CD4-positive, alpha-beta T cell (primary cell): ENCODE data around the gene OAS3. TPM values are rescaled to one million over a fixed set of nuclear protein-coding genes. Genes with fewer than 3 reads are reported as not detected.

Experiments used
- ATAC-seq: fragments of 200-7000 bp; cut with Tn5 transposase; one replicate; pipeline ENCODE4 v1.10.0; 2022; ENCODE audit warnings: mild to moderate bottlenecking; ENCODE audit not compliant: poor library complexity
- CTCF ChIA-PET: fragments of 350-600 bp; sonication (Branson Sonifier 250); formaldehyde crosslinking; loops from one replicate; lab custom pipeline; 2021; ENCODE audit warnings: antibody characterized with exemption, inconsistent platforms; lab: Charles Lee
- POLR2A ChIA-PET: fragments of 350-600 bp; sonication (Branson Sonifier 250); formaldehyde crosslinking; loops from one replicate; lab custom pipeline; 2021; ENCODE audit warnings: antibody characterized with exemption, inconsistent platforms; lab: Charles Lee
- DNase-seq, 14 experiments: peaks; one replicate each; pipeline ENCODE4 v3.0.0-alpha.2; 2013 to 2020; ENCODE audit warnings: mixed read lengths in 2 of 14
- H3K27ac ChIP-seq, 2 donors: one replicate each; pipeline versions ENCODE4 v1.5.1 to v1.7.0; 2013; ENCODE audit warnings: low read length in 2 of 2, low read depth in 1 of 2, mild to moderate bottlenecking in 1 of 2
- H3K27me3 ChIP-seq, 2 experiments: 1 replicate in 1 of 2; 2 replicates in 1 of 2; pipeline versions ENCODE4 v1.6.1 to v1.7.0; 2013; ENCODE audit warnings: low read length in 2 of 2, control low read depth in 1 of 2, mild to moderate bottlenecking in 1 of 2, moderate library complexity in 1 of 2; ENCODE audit not compliant: insufficient read depth in 2 of 2, control insufficient read depth in 1 of 2
- H3K36me3 ChIP-seq: one replicate; pipeline ENCODE4 v1.6.1; 2013; ENCODE audit warnings: low read length, control low read depth; ENCODE audit not compliant: insufficient read depth
- H3K4me1 ChIP-seq: one replicate; pipeline ENCODE4 v1.6.1; 2013; ENCODE audit warnings: low read length, control low read depth; ENCODE audit not compliant: insufficient read depth
- H3K4me3 ChIP-seq: one replicate; pipeline ENCODE4 v1.5.1; 2013; ENCODE audit warnings: mild to moderate bottlenecking, low read length, moderate library complexity
- H3K9me3 ChIP-seq, 2 experiments: 1 replicate in 1 of 2; 2 replicates in 1 of 2; pipeline versions ENCODE4 v1.6.1 to v1.7.0; 2013; ENCODE audit warnings: low read length in 2 of 2, mild to moderate bottlenecking in 2 of 2, control low read depth in 1 of 2, moderate library complexity in 1 of 2; ENCODE audit not compliant: control insufficient read depth in 1 of 2, insufficient read depth in 1 of 2
- H3K27ac Mint-ChIP-seq: one replicate; pipeline ENCODE4 v1.8.0; 2020; ENCODE audit warnings: mixed read lengths
- H3K27me3 Mint-ChIP-seq: one replicate; pipeline ENCODE4 v1.8.0; 2021; ENCODE audit warnings: mixed read lengths
- H3K36me3 Mint-ChIP-seq: one replicate; pipeline ENCODE4 v1.8.0; 2021; ENCODE audit warnings: low read depth, mixed read lengths
- H3K4me1 Mint-ChIP-seq: one replicate; pipeline ENCODE4 v1.8.0; 2021; ENCODE audit warnings: low read depth, mixed read lengths
- H3K4me3 Mint-ChIP-seq: one replicate; pipeline ENCODE4 v1.8.0; 2020; ENCODE audit warnings: mild to moderate bottlenecking, mixed read lengths
- H3K9me3 Mint-ChIP-seq: one replicate; pipeline ENCODE4 v1.8.0; 2020; ENCODE audit warnings: mixed read lengths
- CTCF ChIP-seq: fragments of 200-600 bp; IDR thresholded peaks from one replicate; pipeline ENCODE4 v1.8.0; 2022; ENCODE audit warnings: antibody characterized with exemption, mild to moderate bottlenecking
- intact Hi-C, 2 experiments: fragments of 100-400 bp; cut with DNase I in 1 of 2; cut with micrococcal nuclease in 1 of 2; formaldehyde crosslinking; loops; one replicate each; pipeline versions ENCODE4 v1.15.1 to v1.9.0; 2023 to 2025; cut with DNase I, micrococcal nuclease
- total RNA-seq, 174 experiments: library from RNA in 2 of 174; stranded (reverse) in 2 of 174; gene quantifications; one replicate each; pipeline ENCODE4 v1.2.3 and lab custom pipeline; 2021 to 2026

Gene OAS3
- total RNA-seq, 2 experiments from 2014 or later: 13.9 to 14.5 TPM

- Mint-ChIP-seq H3K36me3 (peaks cover 82% of the 10 kb centered on the region), H3K27me3 (no peaks in the 10 kb centered on the region), H3K4me1 (no peaks in the 10 kb centered on the region), H3K4me3 (no peak overlapping the region), H3K27ac (no peak overlapping the region), H3K9me3 (peaks cover 2% of the 10 kb centered on the region)
- Histone ChIP-seq H3K4me3 (no peak overlapping the region), H3K36me3 (peaks cover 81% of the 10 kb centered on the region), H3K27me3 (no peaks in the 10 kb centered on the region), H3K9me3 (peaks cover 0 to 10% of the 10 kb centered on the region in 2 experiments), H3K4me1 (no peaks in the 10 kb centered on the region), H3K27ac (no peak overlapping the region)
- DNase-seq (no peak), ATAC-seq (no peak)
- POLR2A ChIA-PET: no interaction called here
- CTCF ChIA-PET: no interaction called here
- TF ChIP-seq CTCF: no peak
- intact Hi-C loops: no loop called here
Measured at GRCh38 chr12:112947314-112947713, 9.0 kb downstream of the OAS3 start.

GRCh38 chr12:112947761-112948160 is 9.5 kb downstream of the OAS3 start:
- intact Hi-C loops: loop anchor here in 1 of 2 experiments (2.0 kb wide), 1 partner anchor 45 kb away; no protein-coding TSS in a partner anchor
- H3K27me3 Mint-ChIP-seq: no peaks in the 10 kb centered on the region
- peaks cover 86% of the 10 kb centered on the region for H3K36me3 Mint-ChIP-seq
- POLR2A ChIA-PET: no interaction called here
- H3K27ac Mint-ChIP-seq: no peak overlapping the region
- CTCF ChIA-PET: no interaction called here
- ATAC-seq (no peak), DNase-seq (no peak)
- no peak overlapping the region for H3K4me3 Mint-ChIP-seq
- peaks cover 0 to 10% of the 10 kb centered on the region in 2 experiments for H3K9me3 ChIP-seq
- no peaks in the 10 kb centered on the region for H3K4me1 Mint-ChIP-seq
- H3K27me3 ChIP-seq: no peaks in the 10 kb centered on the region
- H3K4me3 ChIP-seq: no peak overlapping the region
- peaks cover 2% of the 10 kb centered on the region for H3K9me3 Mint-ChIP-seq
- TF ChIP-seq CTCF: no peak
- peaks cover 79% of the 10 kb centered on the region for H3K36me3 ChIP-seq
- no peaks in the 10 kb centered on the region for H3K4me1 ChIP-seq
- H3K27ac ChIP-seq: no peak overlapping the region

GRCh38 chr12:112948806-112949205 is 10.5 kb downstream of the OAS3 start:
- DNase-seq: no peak
- Histone ChIP-seq H3K36me3 (peaks cover 71% of the 10 kb centered on the region), H3K9me3 (peaks cover 0 to 10% of the 10 kb centered on the region in 2 experiments), H3K27ac (no peak overlapping the region), H3K27me3 (no peaks in the 10 kb centered on the region), H3K4me3 (no peak overlapping the region), H3K4me1 (no peaks in the 10 kb centered on the region)
- H3K27ac Mint-ChIP-seq: no peak overlapping the region
- no peak overlapping the region for H3K4me3 Mint-ChIP-seq
- intact Hi-C loops: loop anchor here in 1 of 2 experiments (2.0 kb wide), 1 partner anchor 44 kb away; no protein-coding TSS in a partner anchor
- no peak for TF ChIP-seq CTCF
- peaks cover 94% of the 10 kb centered on the region for H3K36me3 Mint-ChIP-seq
- peaks cover 2% of the 10 kb centered on the region for H3K9me3 Mint-ChIP-seq
- CTCF ChIA-PET: no interaction called here
- no peak for ATAC-seq
- no peaks in the 10 kb centered on the region for H3K4me1 Mint-ChIP-seq
- POLR2A ChIA-PET: interaction anchor here (1.5 to 1.7 kb wide), 2 partner anchors 9 to 29 kb away, joined by 4 to 6 read pairs; partner anchors contain the start of gene OAS2
- H3K27me3 Mint-ChIP-seq: no peaks in the 10 kb centered on the region
